ENCODE results near the gene TEAD1. TPM values are rescaled to one million over a fixed set of nuclear protein-coding genes. Genes with fewer than 3 reads are reported as not detected.

TEAD1 gene
- total RNA-seq, 1 experiment from 2014 or later = 102 TPM

DNA sequence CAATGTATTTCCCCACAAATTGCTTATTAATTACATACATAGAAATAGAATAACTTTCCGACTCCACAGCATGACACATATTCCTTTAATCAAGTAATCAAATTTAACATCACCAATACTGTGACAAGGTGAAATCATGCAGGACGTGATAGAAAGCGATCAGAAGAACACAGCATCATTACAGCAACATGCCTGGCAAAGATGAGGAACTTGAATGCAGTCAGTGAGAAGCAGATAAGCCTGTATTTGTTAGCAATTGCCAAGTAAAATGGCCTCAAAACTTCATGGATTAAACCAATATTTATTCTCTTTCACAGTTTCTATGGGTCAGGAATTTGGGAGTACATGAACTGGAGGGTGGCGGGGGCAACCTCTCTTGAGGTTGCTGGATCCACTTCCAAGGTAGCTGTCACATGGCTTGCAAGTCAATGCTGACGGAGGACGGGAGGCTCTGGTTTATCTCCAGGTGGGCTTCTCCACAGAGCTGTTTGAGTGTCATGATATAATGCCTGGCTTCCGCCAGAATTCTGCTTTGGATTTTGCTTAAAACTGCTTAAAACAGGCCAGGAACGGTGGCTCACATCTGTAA, 12.0 kb upstream of the TEAD1 start:
- no TSS peak for BruUV-seq (replicated peaks)
- Histone ChIP-seq H3K9me3 (ENCODE audit: control insufficient read depth, insufficient read depth, low read depth, low read length) (no peaks in the 10 kb centered on the region), H3K4me3 (ENCODE audit: low read depth in 2 of 2, low read length in 2 of 2) (no peak overlapping the region), H3K27ac (ENCODE audit: low read length) (no peak overlapping the region), H3K4me1 (ENCODE audit: control insufficient read depth, insufficient read depth, low read length) (no peaks in the 10 kb centered on the region), H3K27me3 (ENCODE audit: control insufficient read depth, insufficient read depth, low read length) (no peaks in the 10 kb centered on the region; the same call in 1 of the 2 replicates), H3K36me3 (ENCODE audit: control insufficient read depth, insufficient read depth, low read length) (no peaks in the 10 kb centered on the region)
- intact Hi-C loops (cut with micrococcal nuclease; ENCODE audit: unreplicated experiment) (no loop called here), in situ Hi-C loops (cut with HindIII; ENCODE audit: low pct_unique_long_range_greater_than_20kb, low sequenced_read_pairs) (no loop called here)
- ATAC-seq = no peak
- ChIA-PET CTCF (interaction anchor here (0.6 kb wide), 1 partner anchor 331 kb away, joined by 3 read pairs; no protein-coding TSS in a partner anchor), POLR2A (interaction anchor here (0.6 kb wide), 1 partner anchor 36 kb away, joined by 9 read pairs; no protein-coding TSS in a partner anchor)
- TF ChIP-seq TCF7L2 (IDR thresholded peaks at IDR 0.05; ENCODE audit: low read depth, low read length) = no peak
- no peak for TF ChIP-seq POLR2AphosphoS5 (IDR thresholded peaks at IDR 0.05; ENCODE audit: low read depth, low read length)
- no peak for TF ChIP-seq SIN3A (IDR thresholded peaks at IDR 0.05; ENCODE audit: borderline replicate concordance, insufficient read depth, low read depth, low read length)
- TF ChIP-seq, protein P1, sequence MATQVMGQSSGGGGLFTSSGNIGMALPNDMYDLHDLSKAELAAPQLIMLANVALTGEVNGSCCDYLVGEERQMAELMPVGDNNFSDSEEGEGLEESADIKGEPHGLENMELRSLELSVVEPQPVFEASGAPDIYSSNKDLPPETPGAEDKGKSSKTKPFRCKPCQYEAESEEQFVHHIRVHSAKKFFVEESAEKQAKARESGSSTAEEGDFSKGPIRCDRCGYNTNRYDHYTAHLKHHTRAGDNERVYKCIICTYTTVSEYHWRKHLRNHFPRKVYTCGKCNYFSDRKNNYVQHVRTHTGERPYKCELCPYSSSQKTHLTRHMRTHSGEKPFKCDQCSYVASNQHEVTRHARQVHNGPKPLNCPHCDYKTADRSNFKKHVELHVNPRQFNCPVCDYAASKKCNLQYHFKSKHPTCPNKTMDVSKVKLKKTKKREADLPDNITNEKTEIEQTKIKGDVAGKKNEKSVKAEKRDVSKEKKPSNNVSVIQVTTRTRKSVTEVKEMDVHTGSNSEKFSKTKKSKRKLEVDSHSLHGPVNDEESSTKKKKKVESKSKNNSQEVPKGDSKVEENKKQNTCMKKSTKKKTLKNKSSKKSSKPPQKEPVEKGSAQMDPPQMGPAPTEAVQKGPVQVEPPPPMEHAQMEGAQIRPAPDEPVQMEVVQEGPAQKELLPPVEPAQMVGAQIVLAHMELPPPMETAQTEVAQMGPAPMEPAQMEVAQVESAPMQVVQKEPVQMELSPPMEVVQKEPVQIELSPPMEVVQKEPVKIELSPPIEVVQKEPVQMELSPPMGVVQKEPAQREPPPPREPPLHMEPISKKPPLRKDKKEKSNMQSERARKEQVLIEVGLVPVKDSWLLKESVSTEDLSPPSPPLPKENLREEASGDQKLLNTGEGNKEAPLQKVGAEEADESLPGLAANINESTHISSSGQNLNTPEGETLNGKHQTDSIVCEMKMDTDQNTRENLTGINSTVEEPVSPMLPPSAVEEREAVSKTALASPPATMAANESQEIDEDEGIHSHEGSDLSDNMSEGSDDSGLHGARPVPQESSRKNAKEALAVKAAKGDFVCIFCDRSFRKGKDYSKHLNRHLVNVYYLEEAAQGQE (IDR thresholded peaks at IDR 0.05; ENCODE audit: insufficient read depth in 1 of 2, low read depth in 2 of 2, low read length in 1 of 2) = no peak
- TF ChIP-seq, protein P2, sequence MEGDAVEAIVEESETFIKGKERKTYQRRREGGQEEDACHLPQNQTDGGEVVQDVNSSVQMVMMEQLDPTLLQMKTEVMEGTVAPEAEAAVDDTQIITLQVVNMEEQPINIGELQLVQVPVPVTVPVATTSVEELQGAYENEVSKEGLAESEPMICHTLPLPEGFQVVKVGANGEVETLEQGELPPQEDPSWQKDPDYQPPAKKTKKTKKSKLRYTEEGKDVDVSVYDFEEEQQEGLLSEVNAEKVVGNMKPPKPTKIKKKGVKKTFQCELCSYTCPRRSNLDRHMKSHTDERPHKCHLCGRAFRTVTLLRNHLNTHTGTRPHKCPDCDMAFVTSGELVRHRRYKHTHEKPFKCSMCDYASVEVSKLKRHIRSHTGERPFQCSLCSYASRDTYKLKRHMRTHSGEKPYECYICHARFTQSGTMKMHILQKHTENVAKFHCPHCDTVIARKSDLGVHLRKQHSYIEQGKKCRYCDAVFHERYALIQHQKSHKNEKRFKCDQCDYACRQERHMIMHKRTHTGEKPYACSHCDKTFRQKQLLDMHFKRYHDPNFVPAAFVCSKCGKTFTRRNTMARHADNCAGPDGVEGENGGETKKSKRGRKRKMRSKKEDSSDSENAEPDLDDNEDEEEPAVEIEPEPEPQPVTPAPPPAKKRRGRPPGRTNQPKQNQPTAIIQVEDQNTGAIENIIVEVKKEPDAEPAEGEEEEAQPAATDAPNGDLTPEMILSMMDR (IDR thresholded peaks at IDR 0.05) = no peak
- DNase-seq (ENCODE audit: low read depth, low spot score) = no peak

DNA sequence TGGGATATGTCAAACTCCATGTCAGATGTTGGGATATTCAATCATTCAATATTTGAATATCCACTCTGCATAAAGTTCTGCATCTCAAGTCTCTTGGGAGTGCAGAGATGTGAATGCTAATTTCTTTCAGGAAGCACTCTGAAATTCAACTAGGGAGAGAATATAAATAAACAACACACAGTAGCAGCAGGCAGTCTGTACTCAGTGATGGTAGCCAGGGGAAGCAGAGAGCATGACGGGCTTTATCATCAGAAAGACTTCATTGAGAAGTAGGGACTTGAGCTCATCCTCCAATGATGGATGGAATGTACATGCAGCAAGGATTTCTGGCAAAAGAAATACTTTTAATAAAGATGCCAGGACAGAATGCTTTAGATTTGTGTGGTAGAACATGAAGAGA, 9.8 kb upstream of the TEAD1 start:
- Histone ChIP-seq H3K36me3 (ENCODE audit: control insufficient read depth, insufficient read depth, low read length) (no peaks in the 10 kb centered on the region), H3K4me3 (ENCODE audit: low read depth in 2 of 2, low read length in 2 of 2) (no peak overlapping the region), H3K27me3 (ENCODE audit: control insufficient read depth, insufficient read depth, low read length) (no peaks in the 10 kb centered on the region; the same call in 1 of the 2 replicates), H3K9me3 (ENCODE audit: control insufficient read depth, insufficient read depth, low read depth, low read length) (no peaks in the 10 kb centered on the region), H3K27ac (ENCODE audit: low read length) (no peak overlapping the region), H3K4me1 (ENCODE audit: control insufficient read depth, insufficient read depth, low read length) (no peaks in the 10 kb centered on the region)
- CTCF ChIA-PET = no interaction called here
- TF ChIP-seq, protein P2 (IDR thresholded peaks at IDR 0.05) = no peak
- no peak for TF ChIP-seq TCF7L2 (IDR thresholded peaks at IDR 0.05; ENCODE audit: low read depth, low read length)
- TF ChIP-seq, protein P1 (IDR thresholded peaks at IDR 0.05; ENCODE audit: insufficient read depth in 1 of 2, low read depth in 2 of 2, low read length in 1 of 2) = no peak
- TF ChIP-seq SIN3A (IDR thresholded peaks at IDR 0.05; ENCODE audit: borderline replicate concordance, insufficient read depth, low read depth, low read length) = no peak
- no peak for TF ChIP-seq POLR2AphosphoS5 (IDR thresholded peaks at IDR 0.05; ENCODE audit: low read depth, low read length)
- ATAC-seq (no peak), DNase-seq (ENCODE audit: low read depth, low spot score) (no peak)
- intact Hi-C loops (cut with micrococcal nuclease; ENCODE audit: unreplicated experiment) = no loop called here
- no TSS peak for BruUV-seq (replicated peaks)
- POLR2A ChIA-PET = no interaction called here
- in situ Hi-C loops (cut with HindIII; ENCODE audit: low pct_unique_long_range_greater_than_20kb, low sequenced_read_pairs) = no loop called here
